ENCODE results near the gene PNPLA6. TPM values are rescaled to one million over a fixed set of nuclear protein-coding genes. Genes with fewer than 3 reads are reported as not detected.

PNPLA6 gene
- total RNA-seq, 1 experiment from 2014 or later = 176 TPM

GRCh38 chr19:7602240-7602934 lies 66.9 kb downstream of the PNPLA6 start:
- BruUV-seq (replicated peaks) = no TSS peak
- Histone ChIP-seq H3K27me3 (ENCODE audit: control insufficient read depth, insufficient read depth, low read length) (no peaks in the 10 kb centered on the region), H3K27ac (ENCODE audit: low read length) (no peak overlapping the region), H3K36me3 (ENCODE audit: control insufficient read depth, insufficient read depth, low read length) (no peaks in the 10 kb centered on the region), H3K9me3 (ENCODE audit: control insufficient read depth, insufficient read depth, low read depth, low read length) (no peaks in the 10 kb centered on the region), H3K4me3 (ENCODE audit: low read depth in 2 of 2, low read length in 2 of 2) (no peak overlapping the region), H3K4me1 (ENCODE audit: control insufficient read depth, insufficient read depth, low read length) (no peaks in the 10 kb centered on the region)
- TF ChIP-seq, protein P1, sequence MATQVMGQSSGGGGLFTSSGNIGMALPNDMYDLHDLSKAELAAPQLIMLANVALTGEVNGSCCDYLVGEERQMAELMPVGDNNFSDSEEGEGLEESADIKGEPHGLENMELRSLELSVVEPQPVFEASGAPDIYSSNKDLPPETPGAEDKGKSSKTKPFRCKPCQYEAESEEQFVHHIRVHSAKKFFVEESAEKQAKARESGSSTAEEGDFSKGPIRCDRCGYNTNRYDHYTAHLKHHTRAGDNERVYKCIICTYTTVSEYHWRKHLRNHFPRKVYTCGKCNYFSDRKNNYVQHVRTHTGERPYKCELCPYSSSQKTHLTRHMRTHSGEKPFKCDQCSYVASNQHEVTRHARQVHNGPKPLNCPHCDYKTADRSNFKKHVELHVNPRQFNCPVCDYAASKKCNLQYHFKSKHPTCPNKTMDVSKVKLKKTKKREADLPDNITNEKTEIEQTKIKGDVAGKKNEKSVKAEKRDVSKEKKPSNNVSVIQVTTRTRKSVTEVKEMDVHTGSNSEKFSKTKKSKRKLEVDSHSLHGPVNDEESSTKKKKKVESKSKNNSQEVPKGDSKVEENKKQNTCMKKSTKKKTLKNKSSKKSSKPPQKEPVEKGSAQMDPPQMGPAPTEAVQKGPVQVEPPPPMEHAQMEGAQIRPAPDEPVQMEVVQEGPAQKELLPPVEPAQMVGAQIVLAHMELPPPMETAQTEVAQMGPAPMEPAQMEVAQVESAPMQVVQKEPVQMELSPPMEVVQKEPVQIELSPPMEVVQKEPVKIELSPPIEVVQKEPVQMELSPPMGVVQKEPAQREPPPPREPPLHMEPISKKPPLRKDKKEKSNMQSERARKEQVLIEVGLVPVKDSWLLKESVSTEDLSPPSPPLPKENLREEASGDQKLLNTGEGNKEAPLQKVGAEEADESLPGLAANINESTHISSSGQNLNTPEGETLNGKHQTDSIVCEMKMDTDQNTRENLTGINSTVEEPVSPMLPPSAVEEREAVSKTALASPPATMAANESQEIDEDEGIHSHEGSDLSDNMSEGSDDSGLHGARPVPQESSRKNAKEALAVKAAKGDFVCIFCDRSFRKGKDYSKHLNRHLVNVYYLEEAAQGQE (IDR thresholded peaks at IDR 0.05; ENCODE audit: insufficient read depth in 1 of 2, low read depth in 2 of 2, low read length in 1 of 2) = no peak
- TF ChIP-seq POLR2AphosphoS5 (IDR thresholded peaks at IDR 0.05; ENCODE audit: low read depth, low read length) = no peak
- no peak for TF ChIP-seq SIN3A (IDR thresholded peaks at IDR 0.05; ENCODE audit: borderline replicate concordance, insufficient read depth, low read depth, low read length)
- intact Hi-C loops (cut with micrococcal nuclease; ENCODE audit: unreplicated experiment) (no loop called here), in situ Hi-C loops (cut with HindIII; ENCODE audit: low pct_unique_long_range_greater_than_20kb, low sequenced_read_pairs) (no loop called here)
- DNase-seq (ENCODE audit: low read depth, low spot score) (no peak), ATAC-seq (no peak)
- ChIA-PET CTCF (no interaction called here), POLR2A (interaction anchor here (0.6 kb wide), 1 partner anchor 21 kb away, joined by 4 read pairs; no protein-coding TSS in a partner anchor)

DNA sequence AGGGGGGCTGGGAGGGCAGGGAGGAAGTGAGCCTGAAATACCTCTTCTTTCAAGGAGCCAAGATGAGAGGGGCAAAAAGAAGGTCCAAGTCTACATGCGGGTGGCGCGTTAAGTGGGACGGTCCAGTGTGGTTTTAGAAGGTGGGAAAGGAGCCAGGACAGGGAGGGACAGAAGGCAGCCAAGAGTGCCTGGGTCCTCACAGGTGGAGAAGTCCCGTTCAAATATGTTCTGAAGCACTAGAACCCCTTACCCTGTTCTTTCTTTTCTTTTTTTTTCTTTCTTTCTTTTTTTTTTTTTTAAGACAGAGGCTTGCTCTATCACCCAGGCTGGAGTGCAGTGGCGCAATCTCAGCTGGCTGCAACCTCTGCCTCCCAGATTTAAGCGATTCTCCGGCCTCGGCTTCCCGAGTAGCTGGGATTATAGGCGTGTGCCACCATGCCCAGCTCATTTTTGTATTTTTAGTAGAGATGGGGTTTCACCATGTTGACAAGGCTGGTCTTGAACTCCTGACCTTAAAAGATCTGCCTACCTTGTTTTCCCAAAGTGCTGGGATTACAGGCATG lies 67.5 kb downstream of the PNPLA6 start:
- TF ChIP-seq SIN3A (IDR thresholded peaks at IDR 0.05; ENCODE audit: borderline replicate concordance, insufficient read depth, low read depth, low read length) (no peak), CTCF (IDR thresholded peaks at IDR 0.05) (no peak), TCF7L2 (IDR thresholded peaks at IDR 0.05; ENCODE audit: low read depth, low read length) (no peak), POLR2AphosphoS5 (IDR thresholded peaks at IDR 0.05; ENCODE audit: low read depth, low read length) (no peak)
- TF ChIP-seq, protein P1 (IDR thresholded peaks at IDR 0.05; ENCODE audit: insufficient read depth in 1 of 2, low read depth in 2 of 2, low read length in 1 of 2) = no peak
- H3K27ac ChIP-seq (ENCODE audit: low read length) = no peak overlapping the region
- BruUV-seq (replicated peaks) = no TSS peak
- ATAC-seq (no peak), DNase-seq (ENCODE audit: low read depth, low spot score) (no peak)
- no peaks in the 10 kb centered on the region for H3K4me1 ChIP-seq (ENCODE audit: control insufficient read depth, insufficient read depth, low read length)
- POLR2A ChIA-PET = interaction anchor here (0.6 kb wide), 1 partner anchor 22 kb away, joined by 4 read pairs; no protein-coding TSS in a partner anchor
- CTCF ChIA-PET = no interaction called here
- no peak overlapping the region for H3K4me3 ChIP-seq (ENCODE audit: low read depth in 2 of 2, low read length in 2 of 2)
- H3K9me3 ChIP-seq (ENCODE audit: control insufficient read depth, insufficient read depth, low read depth, low read length) = no peaks in the 10 kb centered on the region
- in situ Hi-C loops (cut with HindIII; ENCODE audit: low pct_unique_long_range_greater_than_20kb, low sequenced_read_pairs) (no loop called here), intact Hi-C loops (cut with micrococcal nuclease; ENCODE audit: unreplicated experiment) (no loop called here)
- no peaks in the 10 kb centered on the region for H3K36me3 ChIP-seq (ENCODE audit: control insufficient read depth, insufficient read depth, low read length)
- H3K27me3 ChIP-seq (ENCODE audit: control insufficient read depth, insufficient read depth, low read length) = no peaks in the 10 kb centered on the region

Measured in Panc1 (cell line).